Astrocyte (in vitro differentiated cells and primary cell): ENCODE measurements around the gene RAF1. TPM values are rescaled to one million over a fixed set of nuclear protein-coding genes. Genes with fewer than 3 reads are reported as not detected.
A peak's percentile ranks its signal among the peaks of the same experiment; 100 is the strongest.

Experiments
- DNase-seq: peaks from one replicate; pipeline ENCODE4 v3.0.0-alpha.2; 2010; ENCODE audit warnings: low read depth
- FAIRE-seq: peaks from 2 replicates; lab custom pipeline; 2011; peaks lifted over from hg19 to GRCh38; lab: Jason Lieb, UNC
- H2AFZ ChIP-seq: 2 replicates; pipeline ENCODE4 v1.6.0; 2012; ENCODE audit warnings: low read depth, low read length, inconsistent platforms
- H3K27ac ChIP-seq: 2 replicates; pipeline ENCODE4 v1.5.1; 2011; ENCODE audit warnings: low read depth, low read length, inconsistent platforms
- H3K27me3 ChIP-seq: 2 replicates; pipeline ENCODE4 v1.6.0; 2011; ENCODE audit warnings: low read length, inconsistent platforms; ENCODE audit not compliant: insufficient read depth
- H3K36me3 ChIP-seq: 2 replicates; pipeline ENCODE4 v1.5.1; 2011; ENCODE audit warnings: low read length, inconsistent platforms; ENCODE audit not compliant: insufficient read depth
- H3K4me1 ChIP-seq: 2 replicates; pipeline ENCODE4 v1.5.1; 2011; ENCODE audit warnings: low read length, inconsistent platforms; ENCODE audit not compliant: insufficient read depth
- H3K4me2 ChIP-seq: 2 replicates; pipeline ENCODE4 v1.6.0; 2012; ENCODE audit warnings: low read length, inconsistent platforms
- H3K4me3 ChIP-seq: 2 replicates; pipeline ENCODE4 v1.5.1; 2011; ENCODE audit warnings: low read depth, mild to moderate bottlenecking, low read length, inconsistent platforms; ENCODE audit not compliant: insufficient read depth
- H3K79me2 ChIP-seq: 2 replicates; pipeline ENCODE4 v1.6.0; 2012; ENCODE audit warnings: mild to moderate bottlenecking, low read length, inconsistent platforms; ENCODE audit not compliant: insufficient read depth
- H3K9ac ChIP-seq: 2 replicates; pipeline ENCODE4 v1.6.0; 2012; ENCODE audit warnings: mild to moderate bottlenecking, low read length, inconsistent platforms
- H3K9me3 ChIP-seq: 2 replicates; pipeline ENCODE4 v1.5.1; 2012; ENCODE audit warnings: low read depth, mild to moderate bottlenecking, low read length, inconsistent platforms; ENCODE audit not compliant: insufficient read depth
- H4K20me1 ChIP-seq: 2 replicates; pipeline ENCODE4 v1.6.0; 2012; ENCODE audit warnings: low read length, inconsistent platforms; ENCODE audit not compliant: insufficient read depth
- H3K27ac Mint-ChIP-seq: one replicate; pipeline ENCODE4 v1.8.0; 2021; ENCODE audit warnings: mild to moderate bottlenecking, mixed read lengths; ENCODE audit not compliant: unreplicated experiment
- H3K27me3 Mint-ChIP-seq: one replicate; pipeline ENCODE4 v1.8.0; 2021; ENCODE audit warnings: low read depth, mixed read lengths; ENCODE audit not compliant: unreplicated experiment
- H3K36me3 Mint-ChIP-seq: one replicate; pipeline ENCODE4 v1.8.0; 2021; ENCODE audit warnings: low read depth, mixed read lengths; ENCODE audit not compliant: unreplicated experiment
- H3K4me1 Mint-ChIP-seq: one replicate; pipeline ENCODE4 v1.8.0; 2021; ENCODE audit warnings: low read depth, mixed read lengths; ENCODE audit not compliant: unreplicated experiment
- H3K4me3 Mint-ChIP-seq: one replicate; pipeline ENCODE4 v1.8.0; 2021; ENCODE audit warnings: mild to moderate bottlenecking, moderate library complexity, mixed read lengths; ENCODE audit not compliant: unreplicated experiment
- H3K9me3 Mint-ChIP-seq: one replicate; pipeline ENCODE4 v1.8.0; 2021; ENCODE audit warnings: mild to moderate bottlenecking, mixed read lengths; ENCODE audit not compliant: unreplicated experiment
- CTCF ChIP-seq: IDR thresholded peaks from 2 replicates; pipeline ENCODE4 v1.5.1; 2011; ENCODE audit warnings: low read depth, mild to moderate bottlenecking, inconsistent platforms, low read length, moderate library complexity; ENCODE audit not compliant: insufficient read depth
- EZH2 ChIP-seq: IDR thresholded peaks from 2 replicates; pipeline ENCODE4 v1.6.1; 2012; ENCODE audit warnings: mild to moderate bottlenecking, low read length, inconsistent platforms; ENCODE audit not compliant: insufficient read depth
- total RNA-seq: library from RNA; stranded (reverse); gene quantifications from 2 replicates; pipeline ENCODE4 v1.2.1, GENCODE V29; 2021

Gene RAF1
- total RNA-seq, 1 donor from 2014 or later, result 80.9 TPM

- peaks cover 10% of the 10 kb centered on the region for H3K4me1 Mint-ChIP-seq
- Histone ChIP-seq H3K27me3 (no peaks in the 10 kb centered on the region), H3K4me3 (no peak overlapping the region), H3K9ac (no peak overlapping the region), H3K27ac (no peak overlapping the region), H3K36me3 (peaks cover 56% of the 10 kb centered on the region), H3K79me2 (peaks cover 17% of the 10 kb centered on the region), H2AFZ (no peak overlapping the region), H4K20me1 (peaks cover 79% of the 10 kb centered on the region), H3K4me2 (peak overlapping the region; percentile 5), H3K9me3 (no peaks in the 10 kb centered on the region), H3K4me1 (peaks cover 5% of the 10 kb centered on the region)
- DNase-seq, result peak; percentile 46
- H3K9me3 Mint-ChIP-seq, result no peaks in the 10 kb centered on the region
- H3K4me3 Mint-ChIP-seq, result peak overlapping the region; percentile 27
- no peak for FAIRE-seq
- TF ChIP-seq CTCF (no peak), EZH2 (no peak)
- H3K27me3 Mint-ChIP-seq, result no peaks in the 10 kb centered on the region
- no peak overlapping the region for H3K27ac Mint-ChIP-seq
- H3K36me3 Mint-ChIP-seq, result peaks cover 26% of the 10 kb centered on the region
These were observed 84.0 kb downstream of the RAF1 start for GRCh38 chr3:12579905-12580304.

- Histone ChIP-seq H3K27me3 (no peaks in the 10 kb centered on the region), H3K4me2 (peak overlapping the region; percentile 5), H3K27ac (no peak overlapping the region), H3K4me3 (no peak overlapping the region), H2AFZ (no peak overlapping the region), H4K20me1 (peaks cover 79% of the 10 kb centered on the region), H3K9ac (no peak overlapping the region), H3K36me3 (peaks cover 55% of the 10 kb centered on the region), H3K79me2 (peaks cover 21% of the 10 kb centered on the region), H3K9me3 (no peaks in the 10 kb centered on the region), H3K4me1 (peaks cover 5% of the 10 kb centered on the region)
- TF ChIP-seq EZH2, result no peak
- TF ChIP-seq CTCF, result no peak
- no peak for DNase-seq
- Mint-ChIP-seq H3K27me3 (no peaks in the 10 kb centered on the region), H3K9me3 (no peaks in the 10 kb centered on the region), H3K27ac (peak overlapping the region; percentile 38), H3K36me3 (peaks cover 22% of the 10 kb centered on the region), H3K4me1 (peaks cover 10% of the 10 kb centered on the region), H3K4me3 (peak overlapping the region; percentile 27)
- FAIRE-seq, result no peak
These were observed 84.5 kb downstream of the RAF1 start for GRCh38 chr3:12579456-12579855.

- Mint-ChIP-seq H3K36me3 (peaks cover 23% of the 10 kb centered on the region), H3K4me3 (no peak overlapping the region), H3K9me3 (no peaks in the 10 kb centered on the region), H3K27me3 (no peaks in the 10 kb centered on the region), H3K27ac (peak overlapping the region; percentile 34), H3K4me1 (peaks cover 14% of the 10 kb centered on the region)
- Histone ChIP-seq H3K9ac (no peak overlapping the region), H3K4me2 (no peak overlapping the region), H3K79me2 (peaks cover 26% of the 10 kb centered on the region), H3K27ac (no peak overlapping the region), H3K4me1 (peaks cover 5% of the 10 kb centered on the region), H3K4me3 (no peak overlapping the region), H3K27me3 (no peaks in the 10 kb centered on the region), H2AFZ (no peak overlapping the region), H3K36me3 (peaks cover 52% of the 10 kb centered on the region), H4K20me1 (peaks cover 81% of the 10 kb centered on the region), H3K9me3 (no peaks in the 10 kb centered on the region)
- no peak for TF ChIP-seq EZH2
- FAIRE-seq (no peak), DNase-seq (no peak)
These were observed 85.2 kb downstream of the RAF1 start for GRCh38 chr3:12578742-12579141.
